Endothelial cell of umbilical vein (primary cell): Measurements from ENCODE around the gene ATG7. TPM values are rescaled to one million over a fixed set of nuclear protein-coding genes. Genes with fewer than 3 reads are reported as not detected.

Experiments
- BruUV-seq: library from RNA; stranded (reverse); fragments of 400-500 nt; replicated peaks from 2 replicates; lab custom pipeline; 2021; lab: Mats Ljungman, UMichigan
- CTCF ChIA-PET: fragments of 300-600, 350-600 bp; sonication (Branson Sonifier 250); formaldehyde crosslinking; loops from one replicate; lab custom pipeline; 2021; ENCODE audit warnings: antibody characterized with exemption, inconsistent platforms; lab: Charles Lee
- POLR2A ChIA-PET: fragments of 300-600, 350-600 bp; sonication (Branson Sonifier 250); formaldehyde crosslinking; loops from one replicate; lab custom pipeline; 2021; ENCODE audit warnings: antibody characterized with exemption, inconsistent platforms; lab: Charles Lee
- DNase-seq: peaks from one replicate; pipeline ENCODE4 v3.0.0-alpha.2; 2011; ENCODE audit warnings: low read depth, low spot score
- FAIRE-seq: peaks from 2 replicates; lab custom pipeline; 2011; peaks lifted over from hg19 to GRCh38; lab: Jason Lieb, UNC
- H2AFZ ChIP-seq: 2 replicates; pipeline ENCODE4 v1.6.0; 2012; ENCODE audit warnings: low read depth, low read length, control low read depth, inconsistent platforms
- H3K27ac ChIP-seq: 2 replicates; pipeline ENCODE4 v1.5.1; 2011; ENCODE audit warnings: low read depth, mild to moderate bottlenecking, control low read depth, low read length, moderate library complexity; ENCODE audit not compliant: insufficient read depth
- H3K27me3 ChIP-seq, 2 experiments: 2 replicates each; pipeline versions ENCODE4 v1.6.0 to v1.6.1; 2011; ENCODE audit warnings: low read length in 2 of 2, mixed read lengths in 1 of 2; ENCODE audit not compliant: control insufficient read depth in 2 of 2, insufficient read depth in 2 of 2
- H3K36me3 ChIP-seq, 2 experiments: 2 replicates in 1 of 2; 3 replicates in 1 of 2; pipeline ENCODE4 v1.5.1; 2011; ENCODE audit warnings: low read length in 2 of 2, mild to moderate bottlenecking in 1 of 2, moderate library complexity in 1 of 2; ENCODE audit not compliant: control insufficient read depth in 2 of 2, insufficient read depth in 2 of 2; ENCODE audit errors: extremely low read depth in 1 of 2
- H3K4me1 ChIP-seq: 3 replicates; pipeline ENCODE4 v1.5.1; 2011; ENCODE audit warnings: mild to moderate bottlenecking, low read length; ENCODE audit not compliant: control insufficient read depth, insufficient read depth; ENCODE audit errors: extremely low read depth
- H3K4me2 ChIP-seq: 2 replicates; pipeline ENCODE4 v1.6.1; 2011; ENCODE audit warnings: low read length, control low read depth, mixed read lengths; ENCODE audit not compliant: insufficient read depth
- H3K4me3 ChIP-seq, 3 experiments: fragments of 200-600 bp in 1 of 3; sonication (generic), shearing (Covaris generic) in 1 of 3; replicated peaks in 1 of 3; 2 replicates each; pipeline ENCODE4 v1.5.1; 2011 to 2016; ENCODE audit warnings: control low read depth in 3 of 3, low read length in 3 of 3, mild to moderate bottlenecking in 2 of 3, inconsistent platforms in 1 of 3, low read depth in 1 of 3, moderate library complexity in 1 of 3; ENCODE audit not compliant: insufficient read depth in 1 of 3
- H3K79me2 ChIP-seq: 2 replicates; pipeline ENCODE4 v1.6.0; 2012; ENCODE audit warnings: low read length, inconsistent platforms; ENCODE audit not compliant: control insufficient read depth, insufficient read depth
- H3K9ac ChIP-seq: replicated peaks from 2 replicates; pipeline ENCODE3; 2011; ENCODE audit warnings: low read length, control low read depth; ENCODE audit not compliant: insufficient read depth; ENCODE audit errors: extremely low read depth
- H3K9me1 ChIP-seq: replicated peaks from 3 replicates; pipeline ENCODE4 v1.6.0; 2011; ENCODE audit warnings: mild to moderate bottlenecking, low read length; ENCODE audit not compliant: control insufficient read depth, insufficient read depth; ENCODE audit errors: extremely low read depth
- H3K9me3 ChIP-seq: replicated peaks from 2 replicates; pipeline ENCODE4 v1.5.1; 2012; ENCODE audit warnings: low read length, inconsistent platforms; ENCODE audit not compliant: control insufficient read depth, insufficient read depth
- H4K20me1 ChIP-seq: replicated peaks from 2 replicates; pipeline ENCODE3; 2011; ENCODE audit warnings: mild to moderate bottlenecking, low read length; ENCODE audit not compliant: control insufficient read depth, insufficient read depth; ENCODE audit errors: extremely low read depth
- FOS ChIP-seq: IDR thresholded peaks from 2 replicates; pipeline ENCODE4 v1.6.1; 2011; ENCODE audit warnings: mild to moderate bottlenecking, low read length, moderate library complexity, borderline replicate concordance; ENCODE audit not compliant: insufficient read depth
- GATA2 ChIP-seq: IDR thresholded peaks from 2 replicates; pipeline ENCODE4 v1.7.0; 2011; ENCODE audit warnings: low read depth, mild to moderate bottlenecking, moderate library complexity, mixed read lengths, low read length; ENCODE audit not compliant: insufficient read length, insufficient read depth
- JUN ChIP-seq: IDR thresholded peaks from 2 replicates; pipeline ENCODE4 v1.6.1; 2011; ENCODE audit warnings: borderline replicate concordance, low read depth; ENCODE audit not compliant: insufficient read length, insufficient read depth
- MYC ChIP-seq: IDR thresholded peaks from one replicate; pipeline ENCODE4 v1.6.1; 2011; ENCODE audit warnings: mild to moderate bottlenecking, low read depth, low read length
- dilution Hi-C: fragments of 300-500 bp; cut with MboI; formaldehyde crosslinking; loops from one replicate; pipeline ENCODE4 v1.15.0; 2019; ENCODE audit warnings: low sequenced_read_pairs; ENCODE audit not compliant: extremely low pct_ligation_motif_present
- intact Hi-C: fragments of 100-400 bp; cut with micrococcal nuclease; formaldehyde crosslinking; loops from one replicate; pipeline ENCODE4 v1.10.0; 2022
- polyA plus RNA-seq, 4 experiments: library from polyadenylated mRNA; depleted of rRNA in 3 of 4; stranded (reverse) in 3 of 4; unstranded in 1 of 4; fragments of >200 nt; gene quantifications; 2 replicates each; pipeline versions ENCODE4 v1.2.1 to v1.2.3, GENCODE V29; 2011 to 2012; ENCODE audit warnings: missing spikeins in 1 of 4
- total RNA-seq: library from RNA; stranded (reverse); gene quantifications from 2 replicates; pipeline ENCODE4 v1.2.3, GENCODE V29; 2021
- TF ChIP-seq, protein P1 (sequence below): IDR thresholded peaks from 2 replicates; pipeline ENCODE4 v1.6.1; 2011; ENCODE audit not compliant: insufficient read depth, insufficient read length
- TF ChIP-seq, protein P2 (sequence below), 2 donors: IDR thresholded peaks; 1 replicate in 1 of 2; 2 replicates in 1 of 2; pipeline ENCODE4 v1.5.1; 2011; ENCODE audit warnings: low read length in 2 of 2, mild to moderate bottlenecking in 2 of 2, moderate library complexity in 2 of 2, control low read depth in 1 of 2, inconsistent platforms in 1 of 2, low read depth in 1 of 2; ENCODE audit not compliant: insufficient read depth in 1 of 2; ENCODE audit errors: extremely low read depth in 1 of 2

Gene ATG7
- total and polyA plus RNA-seq, 2 donors (not counting 3 experiments of a cell fraction or from before 2014, with no cell fraction given): 30.8 to 48.3 TPM

DNA sequence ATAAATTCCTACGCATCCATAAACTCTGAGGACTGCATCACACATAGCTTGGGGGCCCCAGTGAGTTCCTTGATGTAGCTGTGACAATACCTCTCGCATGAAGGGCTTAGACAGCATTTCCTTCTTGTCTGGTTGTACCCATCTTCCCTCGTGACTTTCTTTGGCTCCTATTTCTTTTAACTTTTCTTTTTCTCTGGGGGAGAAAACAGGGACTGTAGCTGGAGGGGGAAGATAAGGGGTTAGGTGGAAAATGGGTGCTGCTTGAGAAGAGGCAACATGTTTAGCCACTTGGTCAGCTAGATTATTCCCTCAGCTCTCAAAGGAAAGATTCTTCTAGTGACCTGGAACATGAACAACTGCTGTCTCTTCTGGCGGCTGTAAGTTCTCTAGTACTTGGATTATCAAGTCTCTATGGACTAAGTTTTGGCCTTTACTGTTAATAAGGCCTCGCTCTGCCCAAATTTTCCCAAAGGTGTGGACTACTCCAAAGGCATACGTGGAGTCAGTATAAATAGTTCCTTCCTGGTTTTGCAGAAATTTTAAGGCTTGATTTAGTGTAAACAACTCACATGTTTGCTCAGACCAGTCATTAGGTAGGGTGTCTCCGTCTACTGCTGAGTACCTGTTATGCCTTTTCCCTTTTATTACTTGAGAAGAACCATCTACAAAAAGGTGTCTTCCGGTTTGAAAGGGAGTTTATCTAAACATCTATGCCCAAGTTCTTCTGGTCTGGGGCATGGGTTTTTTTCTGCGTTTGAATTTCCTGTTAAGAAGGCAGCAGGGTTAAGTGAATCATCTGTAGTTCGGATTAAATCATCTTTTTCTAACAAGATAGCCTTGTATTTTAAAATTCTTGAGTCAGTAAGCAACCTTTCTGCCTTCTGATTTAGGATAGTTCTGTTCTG, 21.0 kb upstream of the ATG7 start:
- no peak overlapping the region for H3K9ac ChIP-seq
- H3K9me1 ChIP-seq: no peaks in the 10 kb centered on the region
- H3K36me3 ChIP-seq: no peaks in the 10 kb centered on the region
- dilution Hi-C loops (no loop called here), intact Hi-C loops (no loop called here)
- no peak for TF ChIP-seq FOS
- TF ChIP-seq, protein P1, sequence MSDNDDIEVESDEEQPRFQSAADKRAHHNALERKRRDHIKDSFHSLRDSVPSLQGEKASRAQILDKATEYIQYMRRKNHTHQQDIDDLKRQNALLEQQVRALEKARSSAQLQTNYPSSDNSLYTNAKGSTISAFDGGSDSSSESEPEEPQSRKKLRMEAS: no peak
- TF ChIP-seq GATA2: peak; percentile 11
- TF ChIP-seq MYC: no peak
- no peak overlapping the region for H3K4me2 ChIP-seq
- H3K9me3 ChIP-seq: no peaks in the 10 kb centered on the region
- no peak overlapping the region for H2AFZ ChIP-seq
- DNase-seq: peak; percentile 17
- H3K79me2 ChIP-seq: peaks cover 11% of the 10 kb centered on the region
- H3K27me3 ChIP-seq: no peaks in the 10 kb centered on the region
- no peak overlapping the region for H3K27ac ChIP-seq
- BruUV-seq: no TSS peak
- ChIA-PET POLR2A (no interaction called here), CTCF (no interaction called here)
- peaks cover 6% of the 10 kb centered on the region for H3K4me1 ChIP-seq
- H3K4me3 ChIP-seq: no peak overlapping the region
- peak; percentile 49 for FAIRE-seq
- H4K20me1 ChIP-seq: no peaks in the 10 kb centered on the region

DNA sequence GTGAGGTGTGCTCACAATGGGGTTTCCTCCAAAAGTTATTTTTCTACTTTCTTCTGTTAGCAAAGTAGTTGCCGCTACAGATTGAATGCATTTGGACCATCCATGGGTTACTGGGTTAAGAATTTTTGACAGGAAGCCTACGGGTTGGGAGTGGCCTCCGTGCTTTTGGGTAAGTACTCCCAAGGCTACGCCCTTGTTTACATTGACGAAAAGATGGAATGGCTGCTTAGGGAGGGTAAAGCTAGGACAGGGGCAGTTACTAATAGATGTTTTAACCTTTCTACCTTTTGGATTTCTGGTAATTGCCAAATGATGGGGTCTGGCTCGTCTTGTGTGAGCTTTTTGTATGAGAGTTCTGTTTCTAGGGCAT, 20.4 kb upstream of the ATG7 start:
- intact Hi-C loops (loop anchor here (2.0 kb wide), 1 partner anchor 37 kb away; no protein-coding TSS in a partner anchor), dilution Hi-C loops (no loop called here)
- no peaks in the 10 kb centered on the region for H3K9me1 ChIP-seq
- POLR2A ChIA-PET: no interaction called here
- no peak for DNase-seq
- BruUV-seq: no TSS peak
- H3K4me3 ChIP-seq: no peak overlapping the region
- no peak for TF ChIP-seq JUN
- TF ChIP-seq, protein P1: no peak
- TF ChIP-seq, protein P2, sequence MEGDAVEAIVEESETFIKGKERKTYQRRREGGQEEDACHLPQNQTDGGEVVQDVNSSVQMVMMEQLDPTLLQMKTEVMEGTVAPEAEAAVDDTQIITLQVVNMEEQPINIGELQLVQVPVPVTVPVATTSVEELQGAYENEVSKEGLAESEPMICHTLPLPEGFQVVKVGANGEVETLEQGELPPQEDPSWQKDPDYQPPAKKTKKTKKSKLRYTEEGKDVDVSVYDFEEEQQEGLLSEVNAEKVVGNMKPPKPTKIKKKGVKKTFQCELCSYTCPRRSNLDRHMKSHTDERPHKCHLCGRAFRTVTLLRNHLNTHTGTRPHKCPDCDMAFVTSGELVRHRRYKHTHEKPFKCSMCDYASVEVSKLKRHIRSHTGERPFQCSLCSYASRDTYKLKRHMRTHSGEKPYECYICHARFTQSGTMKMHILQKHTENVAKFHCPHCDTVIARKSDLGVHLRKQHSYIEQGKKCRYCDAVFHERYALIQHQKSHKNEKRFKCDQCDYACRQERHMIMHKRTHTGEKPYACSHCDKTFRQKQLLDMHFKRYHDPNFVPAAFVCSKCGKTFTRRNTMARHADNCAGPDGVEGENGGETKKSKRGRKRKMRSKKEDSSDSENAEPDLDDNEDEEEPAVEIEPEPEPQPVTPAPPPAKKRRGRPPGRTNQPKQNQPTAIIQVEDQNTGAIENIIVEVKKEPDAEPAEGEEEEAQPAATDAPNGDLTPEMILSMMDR (IDR thresholded peaks at IDR 0.05; ENCODE audit: extremely low read depth in 1 of 2, insufficient read depth in 1 of 2, low read depth in 1 of 2, low read length in 2 of 2): no peak
- no peak overlapping the region for H3K27ac ChIP-seq
- peaks cover 6% of the 10 kb centered on the region for H3K4me1 ChIP-seq
- no peak overlapping the region for H3K4me2 ChIP-seq
- FAIRE-seq: no peak
- H3K36me3 ChIP-seq: no peaks in the 10 kb centered on the region
- no peaks in the 10 kb centered on the region for H3K27me3 ChIP-seq
- peaks cover 11% of the 10 kb centered on the region for H3K79me2 ChIP-seq
- no peaks in the 10 kb centered on the region for H4K20me1 ChIP-seq
- no peak overlapping the region for H2AFZ ChIP-seq
- CTCF ChIA-PET: no interaction called here
- no peaks in the 10 kb centered on the region for H3K9me3 ChIP-seq
- H3K9ac ChIP-seq: no peak overlapping the region
